GM12878 (cell line): ENCODE results near the gene SF1. TPM values are rescaled to one million over a fixed set of nuclear protein-coding genes. Genes with fewer than 3 reads are reported as not detected.

ENCODE experiments used
- CREB1 ChIP-seq: IDR thresholded peaks from 2 replicates; pipeline ENCODE4 v1.6.1; 2012; ENCODE audit warnings: low read depth, mild to moderate bottlenecking, inconsistent platforms
- DPF2 ChIP-seq: fragments of 450-650 bp; IDR thresholded peaks from 2 replicates; pipeline ENCODE4 v1.6.1; 2017; ENCODE audit warnings: mild to moderate bottlenecking
- FOXK2 ChIP-seq: fragments of 450-650 bp; IDR thresholded peaks from 2 replicates; pipeline ENCODE4 v1.6.1; 2017; ENCODE audit warnings: mild to moderate bottlenecking, moderate library complexity
- FOXM1 ChIP-seq: IDR thresholded peaks from 2 replicates; pipeline ENCODE4 v1.6.1; 2012; ENCODE audit warnings: low read depth, mild to moderate bottlenecking, inconsistent platforms, low read length, moderate library complexity
- MTA2 ChIP-seq: fragments of 450-650 bp; IDR thresholded peaks from 2 replicates; pipeline ENCODE4 v1.6.1; 2016; ENCODE audit warnings: low read depth, mild to moderate bottlenecking, moderate library complexity
- NBN ChIP-seq: fragments of 450-650 bp; IDR thresholded peaks from 2 replicates; pipeline ENCODE4 v1.6.1; 2016
- NFIC ChIP-seq: IDR thresholded peaks from 2 replicates; pipeline ENCODE4 v1.6.1; 2012; ENCODE audit warnings: low read depth, mild to moderate bottlenecking, inconsistent platforms, low read length, moderate library complexity
- RB1 ChIP-seq: fragments of 450-650 bp; formaldehyde crosslinking; IDR thresholded peaks from 2 replicates; pipeline ENCODE4 v1.6.1; 2017; ENCODE audit warnings: mild to moderate bottlenecking, borderline replicate concordance
- STAT1 ChIP-seq: fragments of 450-650 bp; conservative IDR thresholded peaks from 2 replicates; pipeline ENCODE4 v1.6.1; 2014; ENCODE audit warnings: antibody characterized with exemption, mild to moderate bottlenecking
- polyA plus RNA-seq, 11 experiments: library from polyadenylated mRNA; depleted of rRNA in 4 of 11; unstranded in 6 of 11; stranded (reverse) in 5 of 11; fragments of >200 nt; fragmentation: Nextera tagmentation in 4 of 11; fragmentation: Illumina TruSeq in 1 of 11; extraction: Ambion mirVana in 4 of 11; extraction: Trizol in 1 of 11; gene quantifications; 1 replicate in 1 of 11; 2 replicates in 10 of 11; pipeline versions ENCODE4 v1.2.1 to v1.2.3, GENCODE V29; 2011 to 2016; ENCODE audit warnings: inconsistent platforms in 2 of 11, missing spikeins in 2 of 11, low read depth in 1 of 11
- total RNA-seq, 4 experiments: library from RNA; depleted of rRNA in 3 of 4; stranded (reverse); fragments of >200 nt in 3 of 4; fragmentation: Illumina TruSeq in 1 of 4; extraction: Trizol in 1 of 4; gene quantifications; 2 replicates each; pipeline versions ENCODE4 v1.2.1 to v1.2.3, GENCODE V29; 2013 to 2021
- TF ChIP-seq, protein P1 (sequence below): fragments of 450-650 bp; IDR thresholded peaks from 2 replicates; pipeline ENCODE4 v1.6.1; 2018; ENCODE audit warnings: mild to moderate bottlenecking, low read depth, moderate library complexity; ENCODE audit not compliant: partially characterized antibody
- TF ChIP-seq, protein P2 (sequence below): fragments of 450-650 bp; formaldehyde crosslinking; IDR thresholded peaks from 2 replicates; pipeline ENCODE4 v1.4.0; 2020; ENCODE audit warnings: mild to moderate bottlenecking, moderate library complexity
- TF ChIP-seq, protein P3 (sequence below): fragments of 450-650 bp; IDR thresholded peaks from 2 replicates; pipeline ENCODE4 v1.6.1; 2016; ENCODE audit warnings: mild to moderate bottlenecking, moderate library complexity, borderline replicate concordance
- TF ChIP-seq, protein P4 (sequence below): IDR thresholded peaks from 2 replicates; pipeline ENCODE4 v1.6.1; 2011; ENCODE audit warnings: low read depth, mild to moderate bottlenecking, low read length, moderate library complexity, borderline replicate concordance; ENCODE audit errors: extremely low read depth
- TF ChIP-seq, protein P5 (sequence below): fragments of 150-350 bp; IDR thresholded peaks from 2 replicates; pipeline ENCODE4 v1.6.1; 2016; ENCODE audit warnings: low read depth, low read length

SF1 gene
- total and polyA plus RNA-seq, 10 of the 15 experiments (the other 5 are each of a cell fraction or from before 2014, with no cell fraction given), result 13.6 to 337 (median 103) TPM

DNA sequence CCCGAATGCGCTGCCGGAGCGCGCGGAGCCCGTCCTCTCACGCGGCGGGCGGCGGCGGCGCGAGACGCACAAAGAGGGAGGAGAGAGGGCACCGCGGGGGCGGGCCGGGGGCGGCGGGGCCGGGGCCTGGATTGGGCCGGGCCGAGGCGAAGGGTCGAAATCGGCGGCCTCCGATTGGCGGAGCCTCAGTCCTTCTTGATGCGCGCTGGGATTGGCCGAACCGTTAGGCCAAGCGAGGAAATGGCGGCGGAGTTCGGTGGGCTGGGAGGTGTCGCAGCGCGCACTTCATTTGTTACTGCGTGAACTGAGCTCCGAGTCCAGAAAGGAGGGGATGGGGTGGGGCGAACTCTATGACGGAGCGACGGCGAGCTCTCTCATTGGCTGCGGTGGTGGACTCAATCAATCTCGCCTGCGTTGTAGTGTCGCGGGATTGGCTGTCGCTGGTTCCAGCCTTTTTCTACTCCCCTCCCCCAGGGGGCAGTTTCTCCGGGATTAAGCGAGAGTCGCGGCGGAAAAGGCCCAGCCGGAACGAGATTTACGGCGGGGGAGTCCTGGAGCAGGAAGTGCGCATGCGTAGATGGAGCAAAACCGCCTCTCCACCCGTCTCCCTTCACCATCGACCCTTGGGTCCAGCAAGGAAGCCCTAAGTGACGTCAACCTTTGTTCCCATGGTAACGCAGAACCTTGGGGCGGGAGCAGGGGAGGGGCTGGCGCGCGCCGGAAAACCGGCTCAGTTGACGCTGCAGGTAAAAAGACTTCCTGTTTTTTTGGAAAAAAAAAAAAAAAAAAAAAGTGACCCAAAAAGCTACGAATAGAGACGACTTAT, at the start of gene SF1 (continued):
- TF ChIP-seq, protein P1, sequence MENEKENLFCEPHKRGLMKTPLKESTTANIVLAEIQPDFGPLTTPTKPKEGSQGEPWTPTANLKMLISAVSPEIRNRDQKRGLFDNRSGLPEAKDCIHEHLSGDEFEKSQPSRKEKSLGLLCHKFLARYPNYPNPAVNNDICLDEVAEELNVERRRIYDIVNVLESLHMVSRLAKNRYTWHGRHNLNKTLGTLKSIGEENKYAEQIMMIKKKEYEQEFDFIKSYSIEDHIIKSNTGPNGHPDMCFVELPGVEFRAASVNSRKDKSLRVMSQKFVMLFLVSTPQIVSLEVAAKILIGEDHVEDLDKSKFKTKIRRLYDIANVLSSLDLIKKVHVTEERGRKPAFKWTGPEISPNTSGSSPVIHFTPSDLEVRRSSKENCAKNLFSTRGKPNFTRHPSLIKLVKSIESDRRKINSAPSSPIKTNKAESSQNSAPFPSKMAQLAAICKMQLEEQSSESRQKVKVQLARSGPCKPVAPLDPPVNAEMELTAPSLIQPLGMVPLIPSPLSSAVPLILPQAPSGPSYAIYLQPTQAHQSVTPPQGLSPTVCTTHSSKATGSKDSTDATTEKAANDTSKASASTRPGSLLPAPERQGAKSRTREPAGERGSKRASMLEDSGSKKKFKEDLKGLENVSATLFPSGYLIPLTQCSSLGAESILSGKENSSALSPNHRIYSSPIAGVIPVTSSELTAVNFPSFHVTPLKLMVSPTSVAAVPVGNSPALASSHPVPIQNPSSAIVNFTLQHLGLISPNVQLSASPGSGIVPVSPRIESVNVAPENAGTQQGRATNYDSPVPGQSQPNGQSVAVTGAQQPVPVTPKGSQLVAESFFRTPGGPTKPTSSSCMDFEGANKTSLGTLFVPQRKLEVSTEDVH, result no peak
- TF ChIP-seq, protein P2, sequence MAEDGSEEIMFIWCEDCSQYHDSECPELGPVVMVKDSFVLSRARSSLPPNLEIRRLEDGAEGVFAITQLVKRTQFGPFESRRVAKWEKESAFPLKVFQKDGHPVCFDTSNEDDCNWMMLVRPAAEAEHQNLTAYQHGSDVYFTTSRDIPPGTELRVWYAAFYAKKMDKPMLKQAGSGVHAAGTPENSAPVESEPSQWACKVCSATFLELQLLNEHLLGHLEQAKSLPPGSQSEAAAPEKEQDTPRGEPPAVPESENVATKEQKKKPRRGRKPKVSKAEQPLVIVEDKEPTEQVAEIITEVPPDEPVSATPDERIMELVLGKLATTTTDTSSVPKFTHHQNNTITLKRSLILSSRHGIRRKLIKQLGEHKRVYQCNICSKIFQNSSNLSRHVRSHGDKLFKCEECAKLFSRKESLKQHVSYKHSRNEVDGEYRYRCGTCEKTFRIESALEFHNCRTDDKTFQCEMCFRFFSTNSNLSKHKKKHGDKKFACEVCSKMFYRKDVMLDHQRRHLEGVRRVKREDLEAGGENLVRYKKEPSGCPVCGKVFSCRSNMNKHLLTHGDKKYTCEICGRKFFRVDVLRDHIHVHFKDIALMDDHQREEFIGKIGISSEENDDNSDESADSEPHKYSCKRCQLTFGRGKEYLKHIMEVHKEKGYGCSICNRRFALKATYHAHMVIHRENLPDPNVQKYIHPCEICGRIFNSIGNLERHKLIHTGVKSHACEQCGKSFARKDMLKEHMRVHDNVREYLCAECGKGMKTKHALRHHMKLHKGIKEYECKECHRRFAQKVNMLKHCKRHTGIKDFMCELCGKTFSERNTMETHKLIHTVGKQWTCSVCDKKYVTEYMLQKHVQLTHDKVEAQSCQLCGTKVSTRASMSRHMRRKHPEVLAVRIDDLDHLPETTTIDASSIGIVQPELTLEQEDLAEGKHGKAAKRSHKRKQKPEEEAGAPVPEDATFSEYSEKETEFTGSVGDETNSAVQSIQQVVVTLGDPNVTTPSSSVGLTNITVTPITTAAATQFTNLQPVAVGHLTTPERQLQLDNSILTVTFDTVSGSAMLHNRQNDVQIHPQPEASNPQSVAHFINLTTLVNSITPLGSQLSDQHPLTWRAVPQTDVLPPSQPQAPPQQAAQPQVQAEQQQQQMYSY, result no peak
- TF ChIP-seq FOXK2 (no peak), NFIC (no peak), MTA2 (no peak), RB1 (no peak), DPF2 (no peak), FOXM1 (no peak), STAT1 (no peak), NBN (peak; percentile 62), CREB1 (peak; percentile 73; the same call in 1 of the 2 replicates)
- TF ChIP-seq, protein P3, sequence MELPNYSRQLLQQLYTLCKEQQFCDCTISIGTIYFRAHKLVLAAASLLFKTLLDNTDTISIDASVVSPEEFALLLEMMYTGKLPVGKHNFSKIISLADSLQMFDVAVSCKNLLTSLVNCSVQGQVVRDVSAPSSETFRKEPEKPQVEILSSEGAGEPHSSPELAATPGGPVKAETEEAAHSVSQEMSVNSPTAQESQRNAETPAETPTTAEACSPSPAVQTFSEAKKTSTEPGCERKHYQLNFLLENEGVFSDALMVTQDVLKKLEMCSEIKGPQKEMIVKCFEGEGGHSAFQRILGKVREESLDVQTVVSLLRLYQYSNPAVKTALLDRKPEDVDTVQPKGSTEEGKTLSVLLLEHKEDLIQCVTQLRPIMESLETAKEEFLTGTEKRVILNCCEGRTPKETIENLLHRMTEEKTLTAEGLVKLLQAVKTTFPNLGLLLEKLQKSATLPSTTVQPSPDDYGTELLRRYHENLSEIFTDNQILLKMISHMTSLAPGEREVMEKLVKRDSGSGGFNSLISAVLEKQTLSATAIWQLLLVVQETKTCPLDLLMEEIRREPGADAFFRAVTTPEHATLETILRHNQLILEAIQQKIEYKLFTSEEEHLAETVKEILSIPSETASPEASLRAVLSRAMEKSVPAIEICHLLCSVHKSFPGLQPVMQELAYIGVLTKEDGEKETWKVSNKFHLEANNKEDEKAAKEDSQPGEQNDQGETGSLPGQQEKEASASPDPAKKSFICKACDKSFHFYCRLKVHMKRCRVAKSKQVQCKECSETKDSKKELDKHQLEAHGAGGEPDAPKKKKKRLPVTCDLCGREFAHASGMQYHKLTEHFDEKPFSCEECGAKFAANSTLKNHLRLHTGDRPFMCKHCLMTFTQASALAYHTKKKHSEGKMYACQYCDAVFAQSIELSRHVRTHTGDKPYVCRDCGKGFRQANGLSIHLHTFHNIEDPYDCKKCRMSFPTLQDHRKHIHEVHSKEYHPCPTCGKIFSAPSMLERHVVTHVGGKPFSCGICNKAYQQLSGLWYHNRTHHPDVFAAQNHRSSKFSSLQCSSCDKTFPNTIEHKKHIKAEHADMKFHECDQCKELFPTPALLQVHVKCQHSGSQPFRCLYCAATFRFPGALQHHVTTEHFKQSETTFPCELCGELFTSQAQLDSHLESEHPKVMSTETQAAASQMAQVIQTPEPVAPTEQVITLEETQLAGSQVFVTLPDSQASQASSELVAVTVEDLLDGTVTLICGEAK, result peak; percentile 74; the same call in 1 of the 2 replicates
- TF ChIP-seq, protein P4, sequence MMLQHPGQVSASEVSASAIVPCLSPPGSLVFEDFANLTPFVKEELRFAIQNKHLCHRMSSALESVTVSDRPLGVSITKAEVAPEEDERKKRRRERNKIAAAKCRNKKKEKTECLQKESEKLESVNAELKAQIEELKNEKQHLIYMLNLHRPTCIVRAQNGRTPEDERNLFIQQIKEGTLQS, result no peak
- TF ChIP-seq, protein P5, sequence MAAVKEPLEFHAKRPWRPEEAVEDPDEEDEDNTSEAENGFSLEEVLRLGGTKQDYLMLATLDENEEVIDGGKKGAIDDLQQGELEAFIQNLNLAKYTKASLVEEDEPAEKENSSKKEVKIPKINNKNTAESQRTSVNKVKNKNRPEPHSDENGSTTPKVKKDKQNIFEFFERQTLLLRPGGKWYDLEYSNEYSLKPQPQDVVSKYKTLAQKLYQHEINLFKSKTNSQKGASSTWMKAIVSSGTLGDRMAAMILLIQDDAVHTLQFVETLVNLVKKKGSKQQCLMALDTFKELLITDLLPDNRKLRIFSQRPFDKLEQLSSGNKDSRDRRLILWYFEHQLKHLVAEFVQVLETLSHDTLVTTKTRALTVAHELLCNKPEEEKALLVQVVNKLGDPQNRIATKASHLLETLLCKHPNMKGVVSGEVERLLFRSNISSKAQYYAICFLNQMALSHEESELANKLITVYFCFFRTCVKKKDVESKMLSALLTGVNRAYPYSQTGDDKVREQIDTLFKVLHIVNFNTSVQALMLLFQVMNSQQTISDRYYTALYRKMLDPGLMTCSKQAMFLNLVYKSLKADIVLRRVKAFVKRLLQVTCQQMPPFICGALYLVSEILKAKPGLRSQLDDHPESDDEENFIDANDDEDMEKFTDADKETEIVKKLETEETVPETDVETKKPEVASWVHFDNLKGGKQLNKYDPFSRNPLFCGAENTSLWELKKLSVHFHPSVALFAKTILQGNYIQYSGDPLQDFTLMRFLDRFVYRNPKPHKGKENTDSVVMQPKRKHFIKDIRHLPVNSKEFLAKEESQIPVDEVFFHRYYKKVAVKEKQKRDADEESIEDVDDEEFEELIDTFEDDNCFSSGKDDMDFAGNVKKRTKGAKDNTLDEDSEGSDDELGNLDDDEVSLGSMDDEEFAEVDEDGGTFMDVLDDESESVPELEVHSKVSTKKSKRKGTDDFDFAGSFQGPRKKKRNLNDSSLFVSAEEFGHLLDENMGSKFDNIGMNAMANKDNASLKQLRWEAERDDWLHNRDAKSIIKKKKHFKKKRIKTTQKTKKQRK, result no peak
